Mammary epithelial cell (primary cell): Measurements from ENCODE around the gene ARIH2.

Experiments used
- CTCF ChIP-seq, 2 donors: IDR thresholded peaks in 1 of 2; conservative IDR thresholded peaks in 1 of 2; 2 replicates each; pipeline ENCODE4 v1.5.1; 2011 to 2012; ENCODE audit warnings: inconsistent platforms in 2 of 2, low read length in 2 of 2, mild to moderate bottlenecking in 2 of 2, control low read depth in 1 of 2, low read depth in 1 of 2; ENCODE audit not compliant: insufficient read depth in 1 of 2; ENCODE audit errors: extremely low read depth in 1 of 2
- EZH2 ChIP-seq: IDR thresholded peaks from 2 replicates; pipeline ENCODE4 v1.6.1; 2012; ENCODE audit warnings: low read length, inconsistent platforms, borderline replicate concordance

- TF ChIP-seq CTCF (conservative IDR thresholded peaks at IDR 0.05 in 1 of 2, IDR thresholded peaks at IDR 0.05 in 1 of 2; ENCODE audit: extremely low read depth in 1 of 2, insufficient read depth in 1 of 2, low read depth in 1 of 2, low read length in 2 of 2) (no peak), EZH2 (no peak)
Observed at GRCh38 chr3:48963591-48963990, 44.9 kb downstream of the ARIH2 start.
